Liver (tissue), 9 donors: Measurements from ENCODE around the gene CAPSL. TPM values are rescaled to one million over a fixed set of nuclear protein-coding genes. Genes with fewer than 3 reads are reported as not detected.
"Not testable (repeated sequence)": the region's sequence is repeated elsewhere in the genome, so short reads cannot be mapped to it uniquely, and the experiment has no call there.

Experiments used
- DNase-seq: peaks from one replicate; pipeline ENCODE4 v3.0.0-alpha.2; 2017; ENCODE audit warnings: low spot score
- H3K27ac ChIP-seq, 2 donors: one replicate each; pipeline ENCODE4 v1.7.0; 2013; ENCODE audit warnings: inconsistent platforms in 2 of 2, low read length in 2 of 2, control low read depth in 1 of 2, low read depth in 1 of 2, mild to moderate bottlenecking in 1 of 2
- H3K27me3 ChIP-seq, 4 donors: one replicate each; pipeline versions ENCODE4 v1.6.1 to v1.7.0; 2013; ENCODE audit warnings: low read length in 3 of 4, inconsistent platforms in 1 of 4, mild to moderate bottlenecking in 1 of 4, moderate library complexity in 1 of 4; ENCODE audit not compliant: control insufficient read depth in 4 of 4, insufficient read depth in 4 of 4
- H3K36me3 ChIP-seq, 4 donors: one replicate each; pipeline versions ENCODE4 v1.6.1 to v1.7.0; 2013; ENCODE audit warnings: low read length in 3 of 4, mild to moderate bottlenecking in 3 of 4, low read depth in 1 of 4, moderate library complexity in 1 of 4; ENCODE audit not compliant: control insufficient read depth in 4 of 4, insufficient read depth in 3 of 4
- H3K4me1 ChIP-seq, 4 donors: one replicate each; pipeline versions ENCODE4 v1.6.1 to v1.7.0; 2013; ENCODE audit warnings: low read length in 3 of 4, mild to moderate bottlenecking in 3 of 4, moderate library complexity in 1 of 4; ENCODE audit not compliant: control insufficient read depth in 4 of 4, insufficient read depth in 4 of 4
- H3K4me3 ChIP-seq, 3 donors: one replicate each; pipeline versions ENCODE4 v1.6.1 to v1.7.0; 2013; ENCODE audit warnings: low read length in 3 of 3, control low read depth in 1 of 3, low read depth in 1 of 3, mild to moderate bottlenecking in 1 of 3
- H3K9ac ChIP-seq, 2 donors: one replicate each; pipeline ENCODE4 v1.7.0; 2013; ENCODE audit warnings: low read length in 2 of 2, mild to moderate bottlenecking in 2 of 2, moderate library complexity in 2 of 2, control low read depth in 1 of 2, low read depth in 1 of 2
- H3K9me3 ChIP-seq, 4 donors: one replicate each; pipeline versions ENCODE4 v1.6.1 to v1.7.0; 2013; ENCODE audit warnings: low read length in 3 of 4; ENCODE audit not compliant: control insufficient read depth in 4 of 4
- ATF3 ChIP-seq: IDR thresholded peaks from 2 replicates; pipeline ENCODE4 v1.6.1; 2016; ENCODE audit warnings: antibody characterized with exemption
- CTCF ChIP-seq: fragments of 150-350 bp; IDR thresholded peaks from 2 replicates; pipeline ENCODE4 v1.5.1; 2017; ENCODE audit warnings: improper control_type of control experiment, low read depth, low read length; ENCODE audit not compliant: missing input control
- EGR1 ChIP-seq, 2 donors: IDR thresholded peaks; 2 replicates each; pipeline ENCODE4 v1.6.1; 2016 to 2018; ENCODE audit warnings: antibody characterized with exemption in 2 of 2, low read depth in 2 of 2
- FOXA1 ChIP-seq: IDR thresholded peaks from 2 replicates; pipeline ENCODE4 v1.6.1; 2016; ENCODE audit warnings: antibody characterized with exemption
- FOXA2 ChIP-seq: IDR thresholded peaks from 2 replicates; pipeline ENCODE4 v1.6.1; 2016; ENCODE audit warnings: antibody characterized with exemption
- GABPA ChIP-seq, 2 donors: IDR thresholded peaks in 1 of 2; conservative IDR thresholded peaks in 1 of 2; 2 replicates each; pipeline ENCODE4 v1.6.1; 2016; ENCODE audit warnings: antibody characterized with exemption in 2 of 2, mild to moderate bottlenecking in 1 of 2, moderate library complexity in 1 of 2
- HNF4A ChIP-seq, 2 donors: conservative IDR thresholded peaks; 2 replicates each; pipeline ENCODE4 v1.6.1; 2016; ENCODE audit warnings: antibody characterized with exemption in 2 of 2, mild to moderate bottlenecking in 2 of 2
- HNF4G ChIP-seq: IDR thresholded peaks from 2 replicates; pipeline ENCODE4 v1.6.1; 2016; ENCODE audit warnings: antibody characterized with exemption
- JUND ChIP-seq, 2 donors: IDR thresholded peaks; 2 replicates each; pipeline ENCODE4 v1.6.1; 2016; ENCODE audit warnings: antibody characterized with exemption in 2 of 2
- MAX ChIP-seq: IDR thresholded peaks from 2 replicates; pipeline ENCODE4 v1.6.1; 2016; ENCODE audit warnings: antibody characterized with exemption
- NR2F2 ChIP-seq: IDR thresholded peaks from 2 replicates; pipeline ENCODE4 v1.6.1; 2016; ENCODE audit warnings: antibody characterized with exemption
- RAD21 ChIP-seq, 2 donors: IDR thresholded peaks; 2 replicates each; pipeline ENCODE4 v1.6.1; 2016; ENCODE audit warnings: antibody characterized with exemption in 2 of 2, mild to moderate bottlenecking in 2 of 2
- RXRA ChIP-seq, 2 donors: IDR thresholded peaks; 2 replicates each; pipeline ENCODE4 v1.6.1; 2017 to 2018; ENCODE audit warnings: antibody characterized with exemption in 2 of 2, mild to moderate bottlenecking in 1 of 2
- SP1 ChIP-seq: IDR thresholded peaks from 2 replicates; pipeline ENCODE4 v1.6.1; 2018; ENCODE audit warnings: antibody characterized with exemption, mild to moderate bottlenecking
- TAF1 ChIP-seq: conservative IDR thresholded peaks from 2 replicates; pipeline ENCODE4 v1.6.1; 2016; ENCODE audit warnings: antibody characterized with exemption, mild to moderate bottlenecking
- YY1 ChIP-seq: IDR thresholded peaks from 2 replicates; pipeline ENCODE4 v1.6.1; 2016; ENCODE audit warnings: antibody characterized with exemption, mild to moderate bottlenecking
- ZBTB33 ChIP-seq: IDR thresholded peaks from 2 replicates; pipeline ENCODE4 v1.6.1; 2016; ENCODE audit warnings: antibody characterized with exemption
- WGBS: extraction: QIAGEN DNeasy Blood & Tissue Kit; methylation state at CpG from one replicate; pipeline ENCODE4 v1.1.7; 2013; 5-methylcytosine and 5-hydroxymethylcytosine counted together
- polyA plus RNA-seq, 2 donors: library from polyadenylated mRNA; stranded (reverse) in 1 of 2; unstranded in 1 of 2; fragments of 200-250 nt in 1 of 2; fragments of >200 nt in 1 of 2; fragmentation: Nextera tagmentation in 1 of 2; extraction: Ambion mirVana in 1 of 2; gene quantifications; one replicate each; pipeline versions ENCODE4 v1.2.1 to v1.2.3, GENCODE V29; 2013 to 2015
- total RNA-seq, 2 donors: library from RNA; depleted of rRNA; stranded (reverse); fragments of >200 nt; gene quantifications; one replicate each; pipeline ENCODE4 v1.2.3, GENCODE V29; 2014
- donor health status: healthy.
- donor health status: healthy.
- donor health status: healthy.
- donor health status: healthy.
- donor health status: healthy.

The CAPSL gene
- total and polyA plus RNA-seq, 4 donors = 0.37 TPM; not detected in 3

GRCh38 chr5:35856765-35857351, 81.6 kb downstream of the CAPSL start, which contains the start of gene IL7R:
IL7R (plus strand) TSS chr5:35856891; CDS start chr5:35856978, 87 bp downstream.
- Histone ChIP-seq H3K4me1 (no peaks in the 10 kb centered on the region), H3K9me3 (no peaks in the 10 kb centered on the region), H3K36me3 (no peaks in the 10 kb centered on the region), H3K27ac (no peak within 1 kb of the TSS), H3K4me3 (no peak within 1 kb of the TSS), H3K27me3 (no peaks in the 10 kb centered on the region), H3K9ac (peak within 1 kb of the TSS in 1 of 2 donors; percentile 64)
- TF ChIP-seq ZBTB33 (no peak), CTCF (no peak), HNF4A (conservative IDR thresholded peaks at IDR 0.05) (no peak), SP1 (no peak), HNF4G (no peak), JUND (IDR thresholded peaks at IDR 0.05) (no peak), TAF1 (no peak), FOXA1 (no peak), RXRA (IDR thresholded peaks at IDR 0.05) (no peak), EGR1 (IDR thresholded peaks at IDR 0.05; ENCODE audit: low read depth in 2 of 2) (no peak), GABPA (IDR thresholded peaks at IDR 0.05 in 1 of 2, conservative IDR thresholded peaks at IDR 0.05 in 1 of 2) (no peak), NR2F2 (no peak), MAX (no peak), FOXA2 (no peak), RAD21 (IDR thresholded peaks at IDR 0.05) (no peak), ATF3 (no peak), YY1 (no peak)
- 36% methylated on average over 1 of the region's 1 CpG for WGBS
- DNase-seq = no peak

- H3K4me3 ChIP-seq, H3K27ac ChIP-seq, H3K9ac ChIP-seq, H3K4me1 ChIP-seq, DNase-seq, H3K36me3 ChIP-seq, H3K9me3 ChIP-seq, H3K27me3 ChIP-seq: not testable (repeated sequence)
- 93% methylated on average over 5 of the region's 5 CpGs for WGBS
These were observed 82.1 kb downstream of the CAPSL start for GRCh38 chr5:35856186-35856764.
